HG03159 (cell line): ENCODE measurements around the gene UBE2U.

Experiments
- ATAC-seq: cut with Tn5 transposase; IDR thresholded peaks from one replicate; pipeline ENCODE4 v1.9.1; 2021; ENCODE audit warnings: mild to moderate bottlenecking, moderate library complexity; ENCODE audit not compliant: unreplicated experiment

The UBE2U gene

DNA sequence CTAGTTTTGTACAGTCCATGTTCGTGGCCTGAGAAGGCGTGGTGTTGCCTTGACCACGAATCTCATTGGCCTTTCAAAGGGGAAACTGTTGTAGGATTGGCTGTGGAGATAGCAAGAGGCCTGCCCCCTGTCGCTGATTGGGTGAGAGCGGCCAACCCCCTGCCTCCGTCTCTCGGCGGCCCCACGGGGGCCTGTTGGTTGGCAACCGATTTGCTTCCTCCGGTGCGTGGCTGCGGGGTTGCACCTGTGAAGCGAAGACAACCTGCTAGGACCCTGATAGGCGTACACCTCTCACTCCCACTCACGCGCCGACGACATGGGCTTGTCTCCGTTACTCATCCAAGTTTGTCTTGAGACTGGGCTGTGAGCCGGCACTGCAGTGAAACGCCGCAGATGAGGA, at the start of gene UBE2U:
TSS of gene UBE2U (plus strand) at position 204 of the 400 bp plus-strand sequence. CDS start 428 bp downstream, outside the sequence.
- no peak for ATAC-seq

- no peak for ATAC-seq
These were observed 48.1 kb upstream of the UBE2U start for GRCh38 chr1:64155278-64155677.

GRCh38 chr1:64161357-64161941, 42.0 kb upstream of the UBE2U start:
- ATAC-seq, result no peak

- ATAC-seq, result no peak
These were observed 41.3 kb upstream of the UBE2U start for GRCh38 chr1:64162151-64162550.

GRCh38 chr1:64162804-64163203, 40.6 kb upstream of the UBE2U start:
- no peak for ATAC-seq

DNA sequence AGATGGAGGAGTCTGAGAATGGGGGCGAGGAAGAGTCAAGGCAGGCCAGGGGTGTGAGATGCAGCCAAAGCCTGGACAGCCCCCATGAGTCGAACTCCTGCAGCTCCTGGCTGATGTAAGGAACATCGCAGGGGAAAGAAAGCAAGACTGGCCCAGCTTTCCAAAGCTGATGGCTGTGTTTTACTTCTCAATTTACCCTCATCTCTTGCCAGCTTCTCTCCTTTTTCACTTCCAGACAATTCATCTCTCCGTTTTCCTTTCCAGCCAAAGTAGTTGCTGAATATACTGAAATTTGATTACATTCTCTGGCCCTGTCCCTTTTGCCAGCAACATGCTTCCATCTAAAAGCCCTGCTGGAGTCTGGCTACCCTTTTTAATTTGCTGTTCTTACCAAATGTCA, 40.0 kb upstream of the UBE2U start:
- ATAC-seq, result no peak

- ATAC-seq, result no peak
These were observed 39.5 kb upstream of the UBE2U start for GRCh38 chr1:64163970-64164369.

GRCh38 chr1:64166629-64167028, 36.8 kb upstream of the UBE2U start:
- no peak for ATAC-seq

DNA sequence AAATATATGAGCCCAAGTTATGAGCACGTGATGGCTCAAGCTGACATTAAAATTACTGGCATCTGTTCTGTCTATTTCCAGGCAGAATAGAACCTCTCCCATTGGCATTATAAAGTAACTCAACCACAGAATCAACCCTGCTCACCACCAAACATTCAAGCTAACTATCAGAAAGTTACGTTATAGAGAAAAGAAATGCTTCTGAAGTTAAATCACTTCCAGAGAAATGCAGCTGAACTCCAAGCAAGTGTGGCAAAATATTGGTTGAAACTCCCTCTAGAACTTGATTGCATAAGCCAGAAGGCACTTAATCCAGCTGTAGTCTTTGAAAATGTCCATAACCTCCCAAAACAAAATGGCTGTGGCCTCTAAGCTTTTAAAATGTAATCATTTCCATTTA, 36.2 kb upstream of the UBE2U start:
- no peak for ATAC-seq

- ATAC-seq, result peak; percentile 4
These were observed 32.2 kb upstream of the UBE2U start for GRCh38 chr1:64171246-64171645.

DNA sequence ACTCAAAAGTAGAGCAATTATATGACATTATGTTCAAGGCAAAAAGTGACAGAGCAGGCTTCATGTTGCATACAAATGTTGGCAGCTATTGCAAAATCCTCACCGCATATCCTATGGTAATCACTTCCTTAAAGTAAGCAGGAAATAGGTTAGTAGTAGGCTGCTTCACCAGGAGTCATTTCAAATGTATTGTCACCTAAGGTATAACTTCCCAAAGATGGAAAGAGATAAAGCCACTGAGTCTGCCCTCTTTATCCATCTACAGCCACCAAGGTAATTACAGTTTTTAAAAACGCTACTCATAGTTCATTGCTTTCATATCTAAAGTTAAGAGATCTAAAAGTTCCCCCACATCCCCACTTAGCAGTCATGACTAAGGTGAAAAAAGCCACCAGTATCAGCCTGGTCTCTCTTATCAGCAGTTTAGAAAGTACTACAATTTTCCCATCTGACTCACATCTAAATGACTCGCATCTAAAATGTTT, 31.6 kb upstream of the UBE2U start:
- peak; percentile 73 for ATAC-seq

GRCh38 chr1:64172458-64172983, 30.9 kb upstream of the UBE2U start:
- ATAC-seq, result peak; percentile 56

- ATAC-seq, result no peak
These were observed 30.0 kb upstream of the UBE2U start for GRCh38 chr1:64173336-64173940.

GRCh38 chr1:64175639-64176038, 27.8 kb upstream of the UBE2U start:
- ATAC-seq, result no peak

DNA sequence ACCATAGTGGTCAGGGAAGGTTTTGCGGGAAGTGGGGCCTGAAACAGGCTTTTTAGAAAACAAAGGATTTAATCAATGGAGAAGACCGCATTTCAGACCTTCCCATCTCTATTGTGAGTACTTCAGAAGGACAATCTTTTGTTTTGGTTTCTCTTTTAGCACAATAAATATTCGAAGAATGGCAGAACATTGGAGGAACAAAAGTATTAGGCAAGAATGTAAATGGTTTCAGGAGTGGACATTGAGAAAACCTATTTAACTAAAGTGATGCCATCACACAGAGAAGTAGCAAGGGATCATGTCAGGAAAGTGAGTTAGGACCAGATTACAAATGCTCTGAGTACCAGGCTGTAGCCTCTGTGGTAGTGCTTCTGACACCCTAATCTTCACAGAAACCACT, 26.8 kb upstream of the UBE2U start:
- ATAC-seq, result no peak

DNA sequence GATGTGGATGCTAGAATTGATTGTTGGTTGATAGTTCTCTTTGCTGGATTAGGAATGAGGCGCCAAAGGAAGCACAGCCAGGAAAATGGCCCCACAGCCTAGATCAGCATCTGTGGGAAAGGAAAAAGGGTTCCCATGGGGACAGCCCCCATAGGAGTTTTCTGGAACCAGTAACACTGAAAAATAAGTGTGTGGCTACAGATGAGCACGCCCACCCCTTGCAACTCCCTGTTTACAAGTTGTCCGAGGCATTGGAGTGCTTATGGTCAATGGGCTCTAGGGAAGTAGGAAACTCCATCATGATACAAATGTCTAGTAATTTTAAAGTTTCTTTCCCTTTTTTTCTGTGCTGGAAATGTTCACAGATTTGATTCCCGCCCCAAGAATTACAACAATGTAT, 23.8 kb upstream of the UBE2U start:
- ATAC-seq, result no peak

GRCh38 chr1:64182207-64182606, 21.2 kb upstream of the UBE2U start:
- ATAC-seq, result no peak

DNA sequence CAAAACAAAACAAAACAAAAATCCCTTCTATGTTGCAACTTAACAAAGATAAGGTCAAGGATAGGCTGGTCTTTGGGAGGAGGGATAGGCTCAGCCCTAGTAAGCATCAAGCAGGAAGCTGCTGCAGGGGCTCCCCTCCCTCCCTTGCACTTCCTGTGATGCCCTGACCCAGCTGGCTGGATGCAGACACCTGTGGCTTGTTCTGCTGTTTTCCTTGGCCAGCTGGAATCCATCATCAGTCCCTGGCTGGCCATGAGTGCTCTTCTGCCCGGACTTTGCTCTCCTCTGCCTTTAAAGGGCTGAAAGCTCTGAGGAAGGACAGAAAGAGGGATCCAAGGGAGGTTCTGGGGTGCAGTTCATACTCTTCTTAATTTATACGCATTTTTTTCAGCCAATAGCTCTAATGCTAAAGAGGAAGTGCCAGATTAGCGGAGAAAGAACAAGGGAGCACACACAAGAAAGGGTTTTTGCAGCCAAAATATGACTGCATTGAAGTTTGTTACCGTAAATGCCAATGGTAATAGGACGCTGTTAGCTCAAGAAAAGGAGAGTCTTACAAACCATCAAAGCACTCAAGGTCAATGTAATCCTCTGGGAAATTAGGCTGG, 19.9 kb upstream of the UBE2U start:
- ATAC-seq, result no peak

- no peak for ATAC-seq
These were observed 19.4 kb upstream of the UBE2U start for GRCh38 chr1:64184003-64184440.

DNA sequence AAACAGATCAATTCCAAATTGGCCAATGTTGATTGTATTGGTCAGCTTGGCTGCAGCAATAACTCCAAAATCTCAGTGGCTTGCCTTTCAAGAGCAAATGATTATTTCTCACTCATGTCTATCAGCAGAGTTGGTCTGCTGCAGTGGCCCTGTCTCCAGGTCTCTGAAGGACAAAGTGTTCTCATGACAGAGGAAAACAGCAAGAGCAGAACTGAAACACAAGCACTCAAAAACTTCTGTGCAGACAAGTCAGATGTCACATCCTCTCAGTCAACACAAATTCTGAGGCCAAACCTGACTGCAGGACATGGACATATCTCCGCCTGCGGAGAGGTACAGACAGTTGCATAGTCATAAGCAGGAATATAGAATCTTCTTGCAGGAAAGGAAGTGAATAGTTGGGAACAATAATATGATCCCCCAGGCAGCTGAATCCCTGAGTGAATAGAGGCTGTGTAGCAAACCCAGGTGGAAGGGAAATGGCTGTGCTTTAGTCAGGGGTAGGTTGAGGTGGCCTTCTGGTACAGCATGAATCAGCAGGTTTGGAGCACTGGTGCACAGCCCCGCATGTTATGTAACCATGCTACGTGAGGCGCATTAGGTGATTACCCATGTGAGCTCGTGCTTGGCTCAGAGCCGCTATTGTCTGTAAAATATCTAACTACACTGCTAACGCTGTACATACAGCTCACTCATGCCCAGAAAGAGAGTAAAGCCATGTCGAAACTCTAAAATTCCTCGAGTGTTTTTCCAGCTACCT, 17.1 kb upstream of the UBE2U start:
- ATAC-seq, result no peak

- ATAC-seq, result no peak
These were observed 16.5 kb upstream of the UBE2U start for GRCh38 chr1:64186898-64187280.
